Measurements from ENCODE around the gene CBLL2. TPM values are rescaled to one million over a fixed set of nuclear protein-coding genes. Genes with fewer than 3 reads are reported as not detected.

CBLL2 gene
- total RNA-seq, 2 experiments from 2014 or later: not detected

DNA sequence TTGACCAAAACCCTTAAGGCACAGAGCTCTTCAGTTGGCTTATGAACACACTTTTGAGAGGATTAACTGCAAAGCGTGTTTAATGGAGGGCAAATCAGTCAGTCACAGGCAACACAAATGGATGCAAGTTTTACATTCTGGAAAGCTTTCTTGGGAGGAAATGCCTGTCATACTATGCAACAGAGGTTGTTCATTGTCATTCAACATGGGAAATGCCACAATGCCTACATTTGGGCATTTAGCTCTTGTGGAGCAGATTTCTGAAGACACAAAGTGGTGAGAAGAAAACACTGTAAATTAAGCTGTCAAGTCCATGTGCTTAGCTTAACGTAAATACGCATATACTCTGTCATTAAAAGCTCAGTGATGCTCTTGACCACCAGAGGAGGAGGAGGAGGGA is 41.1 kb downstream of the CBLL2 start:
- Mint-ChIP-seq H3K27me3 (no peaks in the 10 kb centered on the region), H3K4me1 (no peaks in the 10 kb centered on the region), H3K4me3 (no peak overlapping the region), H3K27ac (no peak overlapping the region), H3K9me3 (ENCODE audit: low read depth) (no peaks in the 10 kb centered on the region), H3K36me3 (no peaks in the 10 kb centered on the region)
- no peak for DNase-seq
- CTCF ChIA-PET: no interaction called here
- no peak for ATAC-seq

DNA sequence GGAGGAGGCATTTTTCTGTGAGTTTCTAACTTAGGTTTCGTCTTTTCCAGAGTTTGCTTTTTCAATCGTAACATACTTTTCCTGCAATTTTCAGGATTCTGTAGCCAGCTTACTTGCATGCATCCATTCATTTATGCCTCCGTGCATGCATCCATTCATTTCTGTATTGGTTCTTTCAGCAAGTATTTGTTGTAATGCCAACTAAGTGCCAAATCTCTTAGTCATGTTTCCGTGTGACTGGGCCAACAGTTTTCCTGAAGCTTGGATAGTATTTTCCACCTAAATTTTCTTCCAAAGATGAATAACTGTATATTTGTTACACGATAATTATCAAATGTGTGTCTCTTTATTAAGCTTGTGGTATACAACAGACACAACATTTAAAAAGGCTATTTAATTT is 41.5 kb downstream of the CBLL2 start:
- H3K36me3 Mint-ChIP-seq: no peaks in the 10 kb centered on the region
- CTCF ChIA-PET: no interaction called here
- DNase-seq (no peak), ATAC-seq (no peak)
- H3K27me3 Mint-ChIP-seq: no peaks in the 10 kb centered on the region
- no peaks in the 10 kb centered on the region for H3K4me1 Mint-ChIP-seq
- H3K9me3 Mint-ChIP-seq (ENCODE audit: low read depth): no peaks in the 10 kb centered on the region
- no peak overlapping the region for H3K4me3 Mint-ChIP-seq
- no peak overlapping the region for H3K27ac Mint-ChIP-seq

DNA sequence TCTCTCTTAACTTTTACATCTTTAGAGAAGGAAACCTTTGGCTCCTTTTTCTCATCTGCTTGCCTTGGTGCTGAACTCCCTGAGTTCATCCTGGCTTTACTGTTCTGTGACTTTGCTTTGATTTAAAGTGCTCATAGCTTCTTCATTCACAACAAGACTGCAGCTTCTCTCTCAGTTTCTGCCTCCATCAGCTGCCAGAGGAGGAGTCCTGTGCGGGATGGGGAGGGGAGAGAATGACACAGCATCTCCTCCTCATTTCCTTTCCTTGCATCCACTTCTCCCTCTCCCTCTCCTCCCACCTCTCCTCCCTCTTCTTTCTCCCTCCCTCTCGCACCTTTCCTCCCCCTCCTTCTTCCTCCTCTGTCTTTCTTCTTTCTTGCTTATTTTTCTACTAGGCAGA is 42.0 kb downstream of the CBLL2 start:
- no peak overlapping the region for H3K4me3 Mint-ChIP-seq
- no peak for ATAC-seq
- H3K27me3 Mint-ChIP-seq: no peaks in the 10 kb centered on the region
- CTCF ChIA-PET: no interaction called here
- no peaks in the 10 kb centered on the region for H3K36me3 Mint-ChIP-seq
- no peaks in the 10 kb centered on the region for H3K9me3 Mint-ChIP-seq (ENCODE audit: low read depth)
- DNase-seq: no peak
- H3K27ac Mint-ChIP-seq: no peak overlapping the region
- no peaks in the 10 kb centered on the region for H3K4me1 Mint-ChIP-seq

DNA sequence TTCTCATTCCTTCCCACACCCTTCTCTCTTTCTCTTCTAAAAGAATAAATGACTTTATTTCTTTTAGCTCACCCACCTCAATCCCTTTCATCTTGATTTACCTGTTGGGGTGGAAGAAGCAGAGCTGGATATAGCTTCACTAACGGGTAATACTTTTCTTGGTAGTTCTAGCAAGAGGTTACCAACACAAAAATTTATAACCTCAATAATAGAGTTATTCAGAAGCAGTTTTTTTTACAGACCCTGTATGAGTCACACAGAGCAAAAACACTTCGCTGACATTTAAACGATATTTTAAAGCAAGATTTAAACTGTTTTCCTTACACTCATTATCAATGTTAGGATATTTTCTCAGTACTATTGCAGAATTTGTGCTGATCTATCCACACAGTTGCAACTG is 42.4 kb downstream of the CBLL2 start:
- no peak overlapping the region for H3K4me3 Mint-ChIP-seq
- CTCF ChIA-PET: no interaction called here
- no peaks in the 10 kb centered on the region for H3K9me3 Mint-ChIP-seq (ENCODE audit: low read depth)
- ATAC-seq (no peak), DNase-seq (no peak)
- H3K4me1 Mint-ChIP-seq: no peaks in the 10 kb centered on the region
- H3K27ac Mint-ChIP-seq: no peak overlapping the region
- no peaks in the 10 kb centered on the region for H3K36me3 Mint-ChIP-seq
- no peaks in the 10 kb centered on the region for H3K27me3 Mint-ChIP-seq

- DNase-seq (no peak), ATAC-seq (no peak)
- Mint-ChIP-seq H3K9me3 (ENCODE audit: low read depth) (no peaks in the 10 kb centered on the region), H3K27me3 (no peaks in the 10 kb centered on the region), H3K4me3 (no peak overlapping the region), H3K27ac (no peak overlapping the region), H3K4me1 (no peaks in the 10 kb centered on the region), H3K36me3 (no peaks in the 10 kb centered on the region)
- CTCF ChIA-PET: no interaction called here
These were observed 47.6 kb downstream of the CBLL2 start for GRCh38 chrX:22320236-22320873.

DNA sequence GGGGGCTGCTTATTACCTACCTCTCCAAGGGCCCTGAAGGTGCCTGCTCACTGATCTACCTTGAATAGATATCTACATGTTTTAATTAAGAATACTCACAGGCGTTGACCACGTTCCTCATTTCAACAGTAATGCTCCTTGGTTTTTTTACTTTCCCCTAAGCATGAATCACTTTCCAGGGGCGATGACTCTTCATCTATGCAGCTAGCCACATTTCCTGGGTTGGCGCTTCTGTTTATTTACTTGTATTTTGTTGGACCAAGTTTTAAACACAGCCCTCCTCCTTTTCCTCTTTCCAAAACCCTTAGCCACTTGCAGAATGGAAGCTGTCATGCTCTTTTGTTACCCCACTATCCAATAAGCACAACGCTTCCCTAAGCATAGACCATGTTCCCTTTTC is 50.8 kb downstream of the CBLL2 start:
- CTCF ChIA-PET: interaction anchor here (0.5 kb wide), 1 partner anchor 1381 kb away, joined by 3 read pairs; no protein-coding TSS in a partner anchor
- DNase-seq (no peak), ATAC-seq (no peak)
- H3K36me3 Mint-ChIP-seq: no peaks in the 10 kb centered on the region
- H3K27ac Mint-ChIP-seq: no peak overlapping the region
- H3K9me3 Mint-ChIP-seq (ENCODE audit: low read depth): no peaks in the 10 kb centered on the region
- no peaks in the 10 kb centered on the region for H3K4me1 Mint-ChIP-seq
- H3K4me3 Mint-ChIP-seq: no peak overlapping the region
- no peaks in the 10 kb centered on the region for H3K27me3 Mint-ChIP-seq

Other genes with a start within 250 kb of the CBLL2 start
- 1 to 10 TPM; 1.1 to 7.7 TPM for gene PHEX, start 240.6 kb upstream of the CBLL2 start, total RNA-seq